Adrenal gland (tissue), 5 donors: ENCODE results near the gene SERPINB8.

Experiments used
- POLR2A ChIP-seq, 2 donors: fragments of 450-650 bp; IDR thresholded peaks; one replicate each; pipeline ENCODE4 v1.6.1; 2017; ENCODE audit warnings: antibody characterized with exemption in 2 of 2, mild to moderate bottlenecking in 2 of 2, moderate library complexity in 1 of 2
- TF ChIP-seq, protein P1 (sequence below), 6 experiments: fragments of 450-650 bp in 4 of 6; fragments of 200-600 bp in 2 of 6; sonication (generic) in 1 of 6; IDR thresholded peaks; 1 replicate in 5 of 6; 2 replicates in 1 of 6; pipeline versions ENCODE4 v1.5.1 to v1.8.0; 2016 to 2021; ENCODE audit warnings: antibody characterized with exemption in 6 of 6, mild to moderate bottlenecking in 2 of 6, moderate library complexity in 1 of 6
- donor health status: DM: no; HTN: no; CAD: no.

DNA sequence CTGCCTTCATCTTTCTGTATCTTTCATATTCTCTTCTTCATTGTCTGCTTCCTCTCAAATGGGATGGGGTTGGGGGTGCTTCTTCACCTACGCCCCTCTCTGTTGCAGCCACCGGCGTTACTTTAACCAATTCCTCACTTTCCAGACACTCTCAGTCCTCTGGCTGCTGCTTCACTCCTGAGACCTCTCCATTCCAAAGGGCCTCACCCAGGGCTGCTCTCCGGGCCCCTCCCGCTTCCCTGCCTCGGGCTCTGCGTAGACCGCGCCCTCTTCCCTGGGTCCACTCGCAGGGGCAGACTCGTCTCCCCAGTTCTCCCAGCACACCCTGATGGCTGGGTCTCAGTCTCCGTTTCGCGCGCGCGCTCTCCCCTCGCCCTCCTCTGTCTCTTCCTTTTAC, 926 bp downstream of the SERPINB8 start:
- TF ChIP-seq, protein P1, sequence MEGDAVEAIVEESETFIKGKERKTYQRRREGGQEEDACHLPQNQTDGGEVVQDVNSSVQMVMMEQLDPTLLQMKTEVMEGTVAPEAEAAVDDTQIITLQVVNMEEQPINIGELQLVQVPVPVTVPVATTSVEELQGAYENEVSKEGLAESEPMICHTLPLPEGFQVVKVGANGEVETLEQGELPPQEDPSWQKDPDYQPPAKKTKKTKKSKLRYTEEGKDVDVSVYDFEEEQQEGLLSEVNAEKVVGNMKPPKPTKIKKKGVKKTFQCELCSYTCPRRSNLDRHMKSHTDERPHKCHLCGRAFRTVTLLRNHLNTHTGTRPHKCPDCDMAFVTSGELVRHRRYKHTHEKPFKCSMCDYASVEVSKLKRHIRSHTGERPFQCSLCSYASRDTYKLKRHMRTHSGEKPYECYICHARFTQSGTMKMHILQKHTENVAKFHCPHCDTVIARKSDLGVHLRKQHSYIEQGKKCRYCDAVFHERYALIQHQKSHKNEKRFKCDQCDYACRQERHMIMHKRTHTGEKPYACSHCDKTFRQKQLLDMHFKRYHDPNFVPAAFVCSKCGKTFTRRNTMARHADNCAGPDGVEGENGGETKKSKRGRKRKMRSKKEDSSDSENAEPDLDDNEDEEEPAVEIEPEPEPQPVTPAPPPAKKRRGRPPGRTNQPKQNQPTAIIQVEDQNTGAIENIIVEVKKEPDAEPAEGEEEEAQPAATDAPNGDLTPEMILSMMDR (IDR thresholded peaks at IDR 0.05) = no peak
- TF ChIP-seq POLR2A (IDR thresholded peaks at IDR 0.05) = no peak
